GM19397 (cell line): ENCODE results near the gene MYO9A.
"Not testable (repeated sequence)": the region's sequence is repeated elsewhere in the genome, so short reads cannot be mapped to it uniquely, and the experiment has no call there.

Experiments used
- ATAC-seq: cut with Tn5 transposase; IDR thresholded peaks from one replicate; pipeline ENCODE4 v1.9.1; 2021; ENCODE audit warnings: mild to moderate bottlenecking, moderate library complexity; ENCODE audit not compliant: unreplicated experiment

Gene MYO9A

GRCh38 chr15:72141171-72142084 lies 23.5 kb upstream of the MYO9A start:
- peak; percentile 99 for ATAC-seq

GRCh38 chr15:72140088-72140487 lies 22.1 kb upstream of the MYO9A start:
- ATAC-seq, result no peak

GRCh38 chr15:72139667-72140066 lies 21.7 kb upstream of the MYO9A start:
- ATAC-seq, result no peak

GRCh38 chr15:72136170-72137051 lies 18.5 kb upstream of the MYO9A start:
- no peak for ATAC-seq

- no peak for ATAC-seq
Measured at GRCh38 chr15:72135719-72136118, 17.8 kb upstream of the MYO9A start.

- no peak for ATAC-seq
Measured at GRCh38 chr15:72133211-72133610, 15.3 kb upstream of the MYO9A start.

- ATAC-seq, result no peak
Measured at GRCh38 chr15:72131922-72132321, 14.0 kb upstream of the MYO9A start.

GRCh38 chr15:72130272-72130671 lies 12.3 kb upstream of the MYO9A start:
- no peak for ATAC-seq

GRCh38 chr15:72128359-72128758 lies 10.4 kb upstream of the MYO9A start:
- no peak for ATAC-seq

- no peak for ATAC-seq
Measured at GRCh38 chr15:72127724-72128322, 9.9 kb upstream of the MYO9A start.

GRCh38 chr15:72124218-72124617 lies 6.3 kb upstream of the MYO9A start:
- ATAC-seq, result no peak

- peak; percentile 71 for ATAC-seq
Measured at GRCh38 chr15:72117486-72118016, 399 bp downstream of the MYO9A start.

GRCh38 chr15:72116731-72117485 lies 1.0 kb downstream of the MYO9A start:
- peak; percentile 0 for ATAC-seq

GRCh38 chr15:72113347-72114031 lies 4.5 kb downstream of the MYO9A start:
- no peak for ATAC-seq

GRCh38 chr15:72112805-72113204 lies 5.1 kb downstream of the MYO9A start:
- no peak for ATAC-seq

GRCh38 chr15:72112116-72112515 lies 5.8 kb downstream of the MYO9A start:
- ATAC-seq, result no peak

- ATAC-seq, result no peak
Measured at GRCh38 chr15:72110355-72110754, 7.6 kb downstream of the MYO9A start.

GRCh38 chr15:72106068-72106467 lies 11.9 kb downstream of the MYO9A start:
- ATAC-seq, result no peak

- ATAC-seq, result no peak
Measured at GRCh38 chr15:72105111-72105510, 12.8 kb downstream of the MYO9A start.

GRCh38 chr15:72100551-72100950 lies 17.4 kb downstream of the MYO9A start:
- ATAC-seq, result not testable (repeated sequence)
